ENCODE results near the gene TMEM170B.

TMEM170B gene

GRCh38 chr6:11598687-11599086 is 61.1 kb downstream of the TMEM170B start:
- no peaks in the 10 kb centered on the region for H3K36me3 ChIP-seq
- no peaks in the 10 kb centered on the region for H3K9me3 ChIP-seq
- no peaks in the 10 kb centered on the region for H3K4me1 ChIP-seq
- no peak for TF ChIP-seq CTCF (IDR thresholded peaks at IDR 0.05; ENCODE audit: low read depth, low read length)
- no peak overlapping the region for H3K4me3 ChIP-seq (ENCODE audit: low read depth, low read length)
- no peak for DNase-seq
- no peaks in the 10 kb centered on the region for H3K27me3 ChIP-seq

GRCh38 chr6:11600251-11600650 is 62.7 kb downstream of the TMEM170B start:
- Histone ChIP-seq H3K4me3 (ENCODE audit: low read depth, low read length) (no peak overlapping the region), H3K4me1 (no peaks in the 10 kb centered on the region), H3K36me3 (no peaks in the 10 kb centered on the region), H3K9me3 (no peaks in the 10 kb centered on the region), H3K27me3 (no peaks in the 10 kb centered on the region)
- no peak for DNase-seq
- TF ChIP-seq CTCF (IDR thresholded peaks at IDR 0.05; ENCODE audit: low read depth, low read length), result no peak

GRCh38 chr6:11601776-11602605 is 64.4 kb downstream of the TMEM170B start:
- no peak for TF ChIP-seq CTCF (IDR thresholded peaks at IDR 0.05; ENCODE audit: low read depth, low read length)
- Histone ChIP-seq H3K9me3 (no peaks in the 10 kb centered on the region), H3K27me3 (no peaks in the 10 kb centered on the region)

GRCh38 chr6:11604215-11604614 is 66.7 kb downstream of the TMEM170B start:
- Histone ChIP-seq H3K9me3 (no peaks in the 10 kb centered on the region), H3K4me1 (no peaks in the 10 kb centered on the region), H3K4me3 (ENCODE audit: low read depth, low read length) (no peak overlapping the region), H3K27me3 (no peaks in the 10 kb centered on the region), H3K36me3 (no peaks in the 10 kb centered on the region)
- TF ChIP-seq CTCF (IDR thresholded peaks at IDR 0.05; ENCODE audit: low read depth, low read length), result no peak
- DNase-seq, result no peak

More at GRCh38 chr6:11601776-11602605, 64.4 kb downstream of the TMEM170B start:
- Histone ChIP-seq H3K4me3 (ENCODE audit: low read depth, low read length) (no peak overlapping the region), H3K4me1 (no peaks in the 10 kb centered on the region), H3K36me3 (no peaks in the 10 kb centered on the region)
- DNase-seq, result no peak

GRCh38 chr6:11604836-11605506 is 67.4 kb downstream of the TMEM170B start:
- DNase-seq, result no peak
- Histone ChIP-seq H3K4me1 (no peaks in the 10 kb centered on the region), H3K9me3 (no peaks in the 10 kb centered on the region), H3K27me3 (no peaks in the 10 kb centered on the region), H3K4me3 (ENCODE audit: low read depth, low read length) (no peak overlapping the region), H3K36me3 (no peaks in the 10 kb centered on the region)
- TF ChIP-seq CTCF (IDR thresholded peaks at IDR 0.05; ENCODE audit: low read depth, low read length), result no peak

GRCh38 chr6:11605507-11605905 is 68.0 kb downstream of the TMEM170B start:
- TF ChIP-seq CTCF (IDR thresholded peaks at IDR 0.05; ENCODE audit: low read depth, low read length), result no peak
- H3K4me1 ChIP-seq, result no peaks in the 10 kb centered on the region

More at GRCh38 chr6:11605507-11605905, 68.0 kb downstream of the TMEM170B start:
- H3K27me3 ChIP-seq, result no peaks in the 10 kb centered on the region
- no peak for DNase-seq
- H3K4me3 ChIP-seq (ENCODE audit: low read depth, low read length), result no peak overlapping the region
- no peaks in the 10 kb centered on the region for H3K36me3 ChIP-seq
- H3K9me3 ChIP-seq, result no peaks in the 10 kb centered on the region
